ENCODE measurements around the gene ZNF677. TPM values are rescaled to one million over a fixed set of nuclear protein-coding genes. Genes with fewer than 3 reads are reported as not detected.

The ZNF677 gene
- total and polyA plus RNA-seq, 2 experiments from 2014 or later = 57.2 to 74.8 TPM

GRCh38 chr19:53212703-53213320, 41.9 kb downstream of the ZNF677 start:
- peaks cover 99% of the 10 kb centered on the region for H3K9me3 Mint-ChIP-seq

More at GRCh38 chr19:53212703-53213320, 41.9 kb downstream of the ZNF677 start:
- Histone ChIP-seq H3K4me3 (no peak overlapping the region), H3K9me2 (ENCODE audit: insufficient read depth) (no peaks in the 10 kb centered on the region), H3K4me1 (ENCODE audit: insufficient read depth) (no peaks in the 10 kb centered on the region), H3K36me3 (ENCODE audit: insufficient read depth) (peaks cover 30% of the 10 kb centered on the region), H3K27ac (ENCODE audit: low read depth) (no peak overlapping the region), H3K27me3 (ENCODE audit: insufficient read depth) (no peaks in the 10 kb centered on the region), H3K4me2 (no peak overlapping the region), H4K20me1 (replicated peaks; ENCODE audit: insufficient read depth) (no peaks in the 10 kb centered on the region), H3K79me2 (replicated peaks; ENCODE audit: insufficient read depth) (no peaks in the 10 kb centered on the region), H3F3A (replicated peaks; ENCODE audit: low read depth) (no peaks in the 10 kb centered on the region), H2AFZ (no peak overlapping the region)
- no peak for ATAC-seq
- H3K27me3 Mint-ChIP-seq (ENCODE audit: insufficient read depth, low read depth, poor library complexity) = no peaks in the 10 kb centered on the region
- no peak for DNase-seq (ENCODE audit: low spot score)
- TF ChIP-seq POLR2AphosphoS5 (IDR thresholded peaks at IDR 0.05; ENCODE audit: low read depth) = no peak
- no peak for TF ChIP-seq NANOG (IDR thresholded peaks at IDR 0.05; ENCODE audit: borderline replicate concordance)
- no peak for TF ChIP-seq EZH2 (IDR thresholded peaks at IDR 0.05; ENCODE audit: low read depth, unreplicated experiment)
- no peak for TF ChIP-seq JUNB (IDR thresholded peaks at IDR 0.05; ENCODE audit: unreplicated experiment)
- no peak for TF ChIP-seq STAT1 (IDR thresholded peaks at IDR 0.05; ENCODE audit: unreplicated experiment)
- TF ChIP-seq ZNF462 (CRISPR knock-in tag; IDR thresholded peaks at IDR 0.05) = no peak
- no peak for TF ChIP-seq ZNF331 (CRISPR knock-in tag; IDR thresholded peaks at IDR 0.05; ENCODE audit: low read depth)
- TF ChIP-seq CREB1 (CRISPR knock-in tag; IDR thresholded peaks at IDR 0.05; ENCODE audit: low read depth) = no peak
- TF ChIP-seq EZH2phosphoT487 (IDR thresholded peaks at IDR 0.05; ENCODE audit: unreplicated experiment) = no peak
- no peak for TF ChIP-seq CTCF (conservative IDR thresholded peaks at IDR 0.05; ENCODE audit: low read depth in 2 of 2)
- TF ChIP-seq ZNF114 (CRISPR knock-in tag; IDR thresholded peaks at IDR 0.05) = no peak
- TF ChIP-seq ETS1 (IDR thresholded peaks at IDR 0.05) = no peak
- no peaks in the 10 kb centered on the region for H3K4me1 Mint-ChIP-seq
- H3K36me3 Mint-ChIP-seq (ENCODE audit: low read depth) = peaks cover 76% of the 10 kb centered on the region
- no peak overlapping the region for H3K27ac Mint-ChIP-seq
- H3K4me3 Mint-ChIP-seq = no peak overlapping the region
